Measurements from ENCODE around the gene FBXO46. TPM values are rescaled to one million over a fixed set of nuclear protein-coding genes. Genes with fewer than 3 reads are reported as not detected.
A peak's percentile ranks its signal among the peaks of the same experiment; 100 is the strongest.
"Not testable (repeated sequence)": the region's sequence is repeated elsewhere in the genome, so short reads cannot be mapped to it uniquely, and the experiment has no call there.

The FBXO46 gene
- total RNA-seq, 1 experiment from 2014 or later: 12.3 TPM

- DNase-seq: no peak
- Histone ChIP-seq H3K36me3 (peaks cover 34% of the 10 kb centered on the region), H3K4me3 (no peak overlapping the region), H3K27me3 (no peaks in the 10 kb centered on the region), H3K9me3 (no peaks in the 10 kb centered on the region)
These were observed 18.0 kb downstream of the FBXO46 start for GRCh38 chr19:45712699-45713067.

GRCh38 chr19:45711851-45712698 lies 18.6 kb downstream of the FBXO46 start:
- H3K36me3 ChIP-seq: peaks cover 34% of the 10 kb centered on the region
- no peak overlapping the region for H3K4me3 ChIP-seq
- no peaks in the 10 kb centered on the region for H3K27me3 ChIP-seq
- no peaks in the 10 kb centered on the region for H3K9me3 ChIP-seq
- no peak for DNase-seq

- peaks cover 34% of the 10 kb centered on the region for H3K36me3 ChIP-seq
- H3K27me3 ChIP-seq: no peaks in the 10 kb centered on the region
- H3K4me3 ChIP-seq: no peak overlapping the region
- DNase-seq: no peak
- no peaks in the 10 kb centered on the region for H3K9me3 ChIP-seq
These were observed 20.2 kb downstream of the FBXO46 start for GRCh38 chr19:45710356-45711130.

- Histone ChIP-seq H3K4me3 (no peak overlapping the region), H3K36me3 (peaks cover 40% of the 10 kb centered on the region)
- no peak for DNase-seq
These were observed 24.8 kb downstream of the FBXO46 start for GRCh38 chr19:45705710-45706415.

GRCh38 chr19:45705115-45705514 lies 25.6 kb downstream of the FBXO46 start:
- no peak for DNase-seq
- Histone ChIP-seq H3K9me3 (no peaks in the 10 kb centered on the region), H3K36me3 (peaks cover 37% of the 10 kb centered on the region)

More at GRCh38 chr19:45705710-45706415, 24.8 kb downstream of the FBXO46 start:
- Histone ChIP-seq H3K9me3 (no peaks in the 10 kb centered on the region), H3K27me3 (no peaks in the 10 kb centered on the region)

GRCh38 chr19:45701676-45702075 lies 29.0 kb downstream of the FBXO46 start:
- Histone ChIP-seq H3K4me3 (no peak overlapping the region), H3K36me3 (peaks cover 31% of the 10 kb centered on the region), H3K9me3 (no peaks in the 10 kb centered on the region), H3K27me3 (no peaks in the 10 kb centered on the region)
- DNase-seq: no peak

More at GRCh38 chr19:45705115-45705514, 25.6 kb downstream of the FBXO46 start:
- no peaks in the 10 kb centered on the region for H3K27me3 ChIP-seq
- H3K4me3 ChIP-seq: no peak overlapping the region

- Histone ChIP-seq H3K9me3 (no peaks in the 10 kb centered on the region), H3K36me3 (peaks cover 47% of the 10 kb centered on the region), H3K4me3 (peak overlapping the region; percentile 84), H3K27me3 (no peaks in the 10 kb centered on the region)
- DNase-seq: peak; percentile 79
These were observed 37.4 kb downstream of the FBXO46 start for GRCh38 chr19:45693106-45693788.

GRCh38 chr19:45692187-45693105 lies 38.2 kb downstream of the FBXO46 start, which contains the start of gene QPCTL:
TSS of gene QPCTL (plus strand) at chr19:45692666. CDS start at chr19:45692704, 38 bp downstream.
- DNase-seq: peak; percentile 100

GRCh38 chr19:45691516-45692186 lies 39.0 kb downstream of the FBXO46 start, which contains the start of gene SNRPD2:
TSS of gene SNRPD2 (minus strand) at chr19:45691953. CDS start at chr19:45691888, 65 bp downstream.
- Histone ChIP-seq H3K9me3 (no peaks in the 10 kb centered on the region), H3K36me3 (peaks cover 62% of the 10 kb centered on the region), H3K27me3 (no peaks in the 10 kb centered on the region), H3K4me3 (peak within 1 kb of the TSS; percentile 84)
- DNase-seq: peak; percentile 95

More at GRCh38 chr19:45692187-45693105, 38.2 kb downstream of the FBXO46 start, which contains the start of gene QPCTL:
- H3K9me3 ChIP-seq: no peaks in the 10 kb centered on the region
- H3K36me3 ChIP-seq: peaks cover 54% of the 10 kb centered on the region
- H3K27me3 ChIP-seq: no peaks in the 10 kb centered on the region
- peak within 1 kb of the TSS; percentile 84 for H3K4me3 ChIP-seq

GRCh38 chr19:45687599-45687998 lies 43.1 kb downstream of the FBXO46 start:
- DNase-seq: no peak
- Histone ChIP-seq H3K9me3 (no peaks in the 10 kb centered on the region), H3K27me3 (no peaks in the 10 kb centered on the region), H3K4me3 (no peak overlapping the region), H3K36me3 (peaks cover 61% of the 10 kb centered on the region)

GRCh38 chr19:45685045-45685444 lies 45.7 kb downstream of the FBXO46 start:
- not testable (repeated sequence) for H3K9me3 ChIP-seq, H3K27me3 ChIP-seq, DNase-seq, H3K4me3 ChIP-seq
- H3K36me3 ChIP-seq: peaks cover 49% of the 10 kb centered on the region

GRCh38 chr19:45682908-45683307 lies 47.8 kb downstream of the FBXO46 start:
- Histone ChIP-seq H3K27me3 (no peaks in the 10 kb centered on the region), H3K4me3 (no peak overlapping the region), H3K36me3 (peaks cover 31% of the 10 kb centered on the region), H3K9me3 (no peaks in the 10 kb centered on the region)
- no peak for DNase-seq

GRCh38 chr19:45682117-45682516 lies 48.6 kb downstream of the FBXO46 start:
- H3K4me3 ChIP-seq: no peak overlapping the region
- 0 out of 2 replicates have a peak, but pooled peaks cover 3% of the 10 kb centered on the region for H3K27me3 ChIP-seq
- DNase-seq: no peak

GRCh38 chr19:45681391-45682015 lies 49.2 kb downstream of the FBXO46 start:
- no peaks in the 10 kb centered on the region for H3K9me3 ChIP-seq
- peaks cover 17% of the 10 kb centered on the region for H3K36me3 ChIP-seq
- H3K4me3 ChIP-seq: peak overlapping the region; percentile 36
- peak; percentile 90 for DNase-seq
- 0 out of 2 replicates have a peak, but pooled peaks cover 3% of the 10 kb centered on the region for H3K27me3 ChIP-seq

More at GRCh38 chr19:45682117-45682516, 48.6 kb downstream of the FBXO46 start:
- Histone ChIP-seq H3K9me3 (no peaks in the 10 kb centered on the region), H3K36me3 (peaks cover 23% of the 10 kb centered on the region)
